Measurements from ENCODE around the gene SLX9.

Gene SLX9

DNA sequence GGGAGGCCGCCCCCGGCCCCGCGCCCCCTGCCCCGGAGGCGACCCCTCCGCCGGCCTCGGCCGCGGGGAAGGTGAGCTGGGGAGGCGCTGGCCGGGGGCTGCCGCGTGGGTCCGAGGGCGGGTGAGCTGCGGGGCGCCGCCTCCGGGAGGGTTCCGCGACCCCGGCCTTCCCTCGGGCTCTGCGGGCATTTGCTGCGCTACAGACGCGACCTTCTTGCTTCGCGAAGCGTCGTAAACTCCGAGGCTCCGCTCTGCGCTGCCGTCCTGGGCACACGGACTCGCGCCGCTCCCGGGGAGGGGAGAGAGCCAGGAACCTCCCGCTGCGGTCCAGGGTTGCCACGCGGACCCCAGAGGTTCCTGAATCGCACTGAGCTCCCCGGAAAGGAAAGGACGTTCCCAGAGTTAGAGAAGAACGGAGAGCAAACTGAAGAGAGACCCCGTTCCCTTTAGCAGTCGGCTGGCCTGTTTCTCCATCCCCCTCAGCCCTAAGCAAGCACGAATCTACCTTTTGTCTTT is 345 bp downstream of the SLX9 start:
- TF ChIP-seq CTCF (IDR thresholded peaks at IDR 0.05; ENCODE audit: borderline replicate concordance, insufficient read depth, low read depth, low read length): no peak

GRCh38 chr21:44941567-44941966 is 1.7 kb downstream of the SLX9 start:
- TF ChIP-seq CTCF (IDR thresholded peaks at IDR 0.05; ENCODE audit: borderline replicate concordance, insufficient read depth, low read depth, low read length): no peak
- no peak overlapping the region for H3K4me3 ChIP-seq (ENCODE audit: low read depth, low read length)

More for the DNA sequence above, 345 bp downstream of the SLX9 start:
- peak overlapping the region; percentile 96 for H3K4me3 ChIP-seq (ENCODE audit: low read depth, low read length)

DNA sequence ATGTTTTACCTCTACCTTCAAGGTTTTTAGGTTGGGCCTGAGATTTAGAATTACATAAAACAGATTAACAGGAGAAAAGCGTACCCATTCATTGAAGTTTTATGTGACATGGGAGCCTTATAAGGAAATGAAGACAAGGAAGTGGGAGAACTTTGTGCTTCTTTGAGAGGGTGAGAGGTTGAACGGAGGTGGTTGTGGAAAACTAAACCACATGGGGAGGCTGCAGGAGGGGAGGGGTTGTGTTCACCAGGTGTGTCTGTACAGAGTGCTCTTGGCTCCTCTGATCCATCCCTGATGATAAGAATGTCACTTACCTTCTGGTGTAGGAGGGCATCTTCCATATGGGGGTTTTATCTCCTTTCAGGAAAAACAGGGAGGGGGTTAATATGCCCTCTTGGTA is 2.7 kb downstream of the SLX9 start:
- no peak overlapping the region for H3K4me3 ChIP-seq (ENCODE audit: low read depth, low read length)
- no peak for TF ChIP-seq CTCF (IDR thresholded peaks at IDR 0.05; ENCODE audit: borderline replicate concordance, insufficient read depth, low read depth, low read length)

DNA sequence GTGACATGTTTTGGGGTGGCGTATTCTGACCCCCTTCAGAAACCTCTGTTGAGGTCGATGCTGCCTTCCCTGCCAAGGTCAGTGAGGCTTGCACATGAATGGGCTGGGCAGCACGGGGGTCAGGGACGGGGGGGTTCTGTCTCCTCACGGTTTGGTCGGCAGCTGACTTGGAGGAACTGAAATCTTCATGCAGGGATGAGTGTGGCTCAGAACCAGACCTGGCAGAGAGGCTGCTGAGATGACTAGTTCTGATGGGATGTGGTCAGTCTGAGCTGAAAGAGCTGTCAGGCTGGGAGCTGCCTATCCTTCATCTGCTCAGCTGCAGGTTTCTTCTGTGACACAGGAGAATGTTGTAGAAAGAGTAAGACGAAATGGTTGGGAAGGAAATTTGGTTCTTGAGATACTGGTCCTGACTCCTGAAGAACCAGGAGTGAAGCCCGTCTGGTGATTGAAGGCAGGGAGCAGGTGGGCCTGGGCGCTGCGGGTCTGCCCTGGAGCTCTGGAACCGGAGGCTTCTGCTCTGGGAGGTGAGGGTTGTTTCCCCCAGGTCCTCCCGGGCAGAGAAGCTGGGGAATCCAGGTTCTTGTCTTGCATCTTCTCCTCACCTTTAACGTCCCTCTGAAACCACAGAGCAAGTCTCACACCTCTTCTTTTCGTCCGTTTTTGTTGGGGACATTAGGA is 3.3 kb downstream of the SLX9 start:
- H3K4me3 ChIP-seq (ENCODE audit: low read depth, low read length): no peak overlapping the region
- TF ChIP-seq CTCF (IDR thresholded peaks at IDR 0.05; ENCODE audit: borderline replicate concordance, insufficient read depth, low read depth, low read length): no peak

GRCh38 chr21:44943686-44944550 is 4.1 kb downstream of the SLX9 start:
- H3K4me3 ChIP-seq (ENCODE audit: low read depth, low read length): no peak overlapping the region
- TF ChIP-seq CTCF (IDR thresholded peaks at IDR 0.05; ENCODE audit: borderline replicate concordance, insufficient read depth, low read depth, low read length): no peak

DNA sequence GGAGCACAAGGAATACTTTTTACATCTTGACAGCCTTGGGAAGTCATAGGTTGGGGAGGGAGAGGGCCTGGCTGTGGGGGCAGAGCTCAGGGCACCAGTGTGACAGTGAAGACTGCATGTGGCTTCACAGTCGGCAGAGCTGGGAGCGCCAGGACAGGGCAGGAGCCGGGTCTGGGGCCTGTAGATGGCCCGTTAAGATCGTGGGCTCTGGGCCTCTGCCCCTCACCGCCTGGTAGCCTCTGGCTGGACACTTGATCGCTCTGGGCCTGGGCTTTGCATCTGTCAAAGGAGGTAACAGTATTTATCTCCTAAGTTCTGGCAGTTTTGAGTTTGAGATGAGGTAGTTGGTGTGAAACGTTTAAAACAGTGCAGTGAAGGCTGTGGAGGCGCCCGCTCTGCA is 4.8 kb downstream of the SLX9 start:
- no peak for TF ChIP-seq CTCF (IDR thresholded peaks at IDR 0.05; ENCODE audit: borderline replicate concordance, insufficient read depth, low read depth, low read length)
- H3K4me3 ChIP-seq (ENCODE audit: low read depth, low read length): no peak overlapping the region

Measured in GM12875 (cell line).